Measurements from ENCODE around the gene H2BK1. TPM values are rescaled to one million over a fixed set of nuclear protein-coding genes. Genes with fewer than 3 reads are reported as not detected.

Gene H2BK1
- total RNA-seq, 2 experiments from 2014 or later: 0.76 TPM; not detected in 1

DNA sequence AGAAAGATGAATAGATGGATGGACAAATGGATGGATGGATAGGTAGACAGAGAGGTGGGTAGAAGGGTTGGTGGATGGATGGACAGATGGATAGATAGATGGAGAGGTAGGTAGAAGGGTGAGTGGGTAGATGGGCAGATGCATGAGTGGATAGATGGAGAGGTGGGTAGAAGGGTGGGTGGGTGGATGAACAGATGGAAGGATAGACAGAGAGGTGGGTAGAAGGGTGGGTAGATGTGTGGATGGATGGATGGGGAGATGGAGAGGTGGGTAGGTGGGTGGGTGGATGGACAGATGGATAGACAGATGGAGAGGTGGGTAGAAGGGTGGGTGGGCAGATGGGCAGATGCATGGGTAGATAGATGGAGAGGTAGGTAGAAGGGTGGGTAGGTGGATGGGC, 12.4 kb downstream of the H2BK1 start:
- ChIA-PET POLR2A (no interaction called here), CTCF (no interaction called here)
- H3K4me3 Mint-ChIP-seq: no peak overlapping the region
- H3K9me3 Mint-ChIP-seq (ENCODE audit: insufficient read depth): no peaks in the 10 kb centered on the region
- H3K4me1 Mint-ChIP-seq (ENCODE audit: low read depth): peaks cover 11% of the 10 kb centered on the region
- ATAC-seq (no peak), DNase-seq (no peak)
- no peaks in the 10 kb centered on the region for H3K36me3 Mint-ChIP-seq (ENCODE audit: low read depth)
- H3K27ac Mint-ChIP-seq: no peak overlapping the region
- peaks cover 19% of the 10 kb centered on the region for H3K27me3 Mint-ChIP-seq (ENCODE audit: low read depth)

DNA sequence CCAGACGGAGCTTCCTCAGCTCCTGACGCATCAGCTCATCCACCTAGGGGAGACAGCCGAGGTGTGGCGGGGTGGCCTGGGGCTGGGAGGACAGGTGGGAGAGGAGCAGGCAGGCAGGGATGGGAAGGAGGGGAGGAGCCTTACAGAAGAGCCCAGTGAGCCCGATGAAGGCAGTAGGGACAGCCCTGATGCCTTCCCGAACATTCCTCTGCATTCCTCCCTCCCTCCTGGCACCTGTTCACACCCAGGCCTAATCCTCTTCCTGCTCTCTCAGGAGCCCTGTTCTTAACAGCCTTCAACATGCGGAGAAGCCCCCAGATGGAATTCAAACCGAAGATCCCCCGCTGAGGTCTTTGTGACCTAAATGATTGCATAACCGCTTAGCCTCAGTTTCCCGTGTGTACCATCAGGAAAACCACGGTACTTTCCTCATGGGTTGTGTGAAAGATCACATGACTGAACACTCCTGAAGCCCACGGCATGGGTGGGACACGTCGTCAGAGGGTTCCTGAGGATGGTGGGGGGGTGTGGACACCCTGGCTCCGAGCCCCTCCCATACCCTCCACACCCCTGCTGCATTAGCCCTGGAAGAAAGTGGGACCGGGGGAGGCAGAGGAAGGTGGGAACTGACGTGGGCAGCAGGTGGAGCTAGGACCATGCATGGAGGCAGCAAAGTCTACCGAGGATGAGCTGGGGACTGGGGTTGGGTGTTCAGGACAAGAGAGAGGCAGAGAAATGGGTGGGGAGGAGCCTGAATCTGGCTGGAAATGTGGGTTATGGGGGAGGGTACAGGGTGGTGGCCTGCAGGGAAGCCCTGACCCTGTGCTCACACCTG, 14.5 kb downstream of the H2BK1 start:
- no peaks in the 10 kb centered on the region for H3K36me3 Mint-ChIP-seq (ENCODE audit: low read depth)
- POLR2A ChIA-PET: interaction anchor here (1.1 kb wide), 1 partner anchor 82 kb away, joined by 3 read pairs; no protein-coding TSS in a partner anchor
- ATAC-seq (no peak), DNase-seq (no peak)
- H3K9me3 Mint-ChIP-seq (ENCODE audit: insufficient read depth): no peaks in the 10 kb centered on the region
- no peak overlapping the region for H3K27ac Mint-ChIP-seq
- peaks cover 11% of the 10 kb centered on the region for H3K4me1 Mint-ChIP-seq (ENCODE audit: low read depth)
- no peak overlapping the region for H3K4me3 Mint-ChIP-seq
- H3K27me3 Mint-ChIP-seq (ENCODE audit: low read depth): peaks cover 11% of the 10 kb centered on the region
- CTCF ChIA-PET: no interaction called here

GRCh38 chr7:151194188-151194587, 16.1 kb downstream of the H2BK1 start:
- DNase-seq: peak; percentile 30
- ChIA-PET POLR2A (interaction anchor here (1.1 kb wide), 1 partner anchor 84 kb away, joined by 3 read pairs; no protein-coding TSS in a partner anchor), CTCF (interaction anchor here (1.3 kb wide), 1 partner anchor 52 kb away, joined by 3 read pairs; no protein-coding TSS in a partner anchor)
- no peaks in the 10 kb centered on the region for H3K36me3 Mint-ChIP-seq (ENCODE audit: low read depth)
- H3K9me3 Mint-ChIP-seq (ENCODE audit: insufficient read depth): no peaks in the 10 kb centered on the region
- H3K4me1 Mint-ChIP-seq (ENCODE audit: low read depth): peaks cover 11% of the 10 kb centered on the region
- H3K4me3 Mint-ChIP-seq: no peak overlapping the region
- no peak for ATAC-seq
- H3K27me3 Mint-ChIP-seq (ENCODE audit: low read depth): peaks cover 17% of the 10 kb centered on the region
- no peak overlapping the region for H3K27ac Mint-ChIP-seq

DNA sequence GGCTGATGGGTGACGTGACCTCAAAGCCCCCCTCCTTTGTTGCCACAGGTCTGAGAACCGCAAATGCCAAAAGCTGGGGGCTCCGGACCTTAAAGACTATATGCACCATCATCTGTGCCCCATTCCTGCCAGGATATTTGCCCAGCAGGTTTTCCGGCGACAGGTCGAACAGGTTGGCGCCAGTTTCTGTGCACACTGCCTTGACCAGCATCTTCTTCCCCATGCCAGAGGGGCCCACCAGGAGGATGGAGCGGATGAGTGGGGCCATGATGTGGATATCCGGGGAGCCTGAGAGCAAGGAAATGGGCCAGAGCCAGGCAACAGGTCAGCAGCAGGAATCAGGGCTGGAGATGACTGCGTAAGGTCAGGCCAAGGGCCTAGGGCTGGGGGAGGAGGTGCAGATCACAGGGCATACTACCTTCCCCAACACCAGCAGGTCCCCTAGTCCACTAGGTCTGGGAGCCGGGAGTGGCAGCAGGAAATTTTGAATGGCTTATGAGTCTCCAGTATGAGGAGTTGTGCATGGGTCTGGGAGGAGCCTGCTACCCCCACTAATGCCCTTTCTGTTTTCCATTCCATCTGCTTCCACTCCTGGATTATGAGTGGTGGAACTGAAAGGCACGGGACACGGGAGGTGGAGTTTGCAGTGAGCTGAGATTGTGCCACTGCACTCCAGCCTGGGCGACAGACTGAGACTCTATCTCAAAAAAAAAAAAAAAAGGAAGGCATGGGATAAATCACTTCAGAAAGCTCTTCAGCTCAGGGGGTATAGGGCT, 16.9 kb downstream of the H2BK1 start:
- Mint-ChIP-seq H3K4me1 (ENCODE audit: low read depth) (peaks cover 11% of the 10 kb centered on the region), H3K27ac (no peak overlapping the region), H3K36me3 (ENCODE audit: low read depth) (no peaks in the 10 kb centered on the region), H3K4me3 (no peak overlapping the region), H3K27me3 (ENCODE audit: low read depth) (peaks cover 17% of the 10 kb centered on the region), H3K9me3 (ENCODE audit: insufficient read depth) (no peaks in the 10 kb centered on the region)
- ATAC-seq: no peak
- POLR2A ChIA-PET: no interaction called here
- CTCF ChIA-PET: no interaction called here
- DNase-seq: no peak

GRCh38 chr7:151192002-151192539, 18.2 kb downstream of the H2BK1 start:
- ATAC-seq: no peak
- no peaks in the 10 kb centered on the region for H3K9me3 Mint-ChIP-seq (ENCODE audit: insufficient read depth)
- H3K4me1 Mint-ChIP-seq (ENCODE audit: low read depth): peaks cover 11% of the 10 kb centered on the region
- H3K27ac Mint-ChIP-seq: no peak overlapping the region
- ChIA-PET POLR2A (interaction anchor here (0.6 kb wide), 1 partner anchor 9 kb away, joined by 5 read pairs; no protein-coding TSS in a partner anchor), CTCF (no interaction called here)
- no peak overlapping the region for H3K4me3 Mint-ChIP-seq
- peaks cover 20% of the 10 kb centered on the region for H3K27me3 Mint-ChIP-seq (ENCODE audit: low read depth)
- DNase-seq: no peak
- H3K36me3 Mint-ChIP-seq (ENCODE audit: low read depth): no peaks in the 10 kb centered on the region

- Mint-ChIP-seq H3K27ac (no peak overlapping the region), H3K4me3 (no peak overlapping the region), H3K4me1 (ENCODE audit: low read depth) (peaks cover 11% of the 10 kb centered on the region), H3K27me3 (ENCODE audit: low read depth) (peaks cover 20% of the 10 kb centered on the region), H3K36me3 (ENCODE audit: low read depth) (no peaks in the 10 kb centered on the region), H3K9me3 (ENCODE audit: insufficient read depth) (no peaks in the 10 kb centered on the region)
- POLR2A ChIA-PET: no interaction called here
- DNase-seq: no peak
- CTCF ChIA-PET: no interaction called here
- no peak for ATAC-seq
These were observed 18.7 kb downstream of the H2BK1 start for GRCh38 chr7:151191544-151191943.

- H3K27ac Mint-ChIP-seq: no peak overlapping the region
- CTCF ChIA-PET: no interaction called here
- POLR2A ChIA-PET: no interaction called here
- peaks cover 2% of the 10 kb centered on the region for H3K4me1 Mint-ChIP-seq (ENCODE audit: low read depth)
- ATAC-seq: no peak
- no peaks in the 10 kb centered on the region for H3K36me3 Mint-ChIP-seq (ENCODE audit: low read depth)
- H3K9me3 Mint-ChIP-seq (ENCODE audit: insufficient read depth): no peaks in the 10 kb centered on the region
- DNase-seq: no peak
- H3K27me3 Mint-ChIP-seq (ENCODE audit: low read depth): peaks cover 10% of the 10 kb centered on the region
- no peak overlapping the region for H3K4me3 Mint-ChIP-seq
These were observed 21.2 kb downstream of the H2BK1 start for GRCh38 chr7:151189038-151189437.

GRCh38 chr7:151188252-151188542, 22.1 kb downstream of the H2BK1 start:
- ChIA-PET POLR2A (no interaction called here), CTCF (no interaction called here)
- peaks cover 10% of the 10 kb centered on the region for H3K27me3 Mint-ChIP-seq (ENCODE audit: low read depth)
- H3K27ac Mint-ChIP-seq: no peak overlapping the region
- no peak for ATAC-seq
- no peak for DNase-seq
- no peaks in the 10 kb centered on the region for H3K4me1 Mint-ChIP-seq (ENCODE audit: low read depth)
- H3K4me3 Mint-ChIP-seq: no peak overlapping the region
- no peaks in the 10 kb centered on the region for H3K36me3 Mint-ChIP-seq (ENCODE audit: low read depth)
- H3K9me3 Mint-ChIP-seq (ENCODE audit: insufficient read depth): no peaks in the 10 kb centered on the region

DNA sequence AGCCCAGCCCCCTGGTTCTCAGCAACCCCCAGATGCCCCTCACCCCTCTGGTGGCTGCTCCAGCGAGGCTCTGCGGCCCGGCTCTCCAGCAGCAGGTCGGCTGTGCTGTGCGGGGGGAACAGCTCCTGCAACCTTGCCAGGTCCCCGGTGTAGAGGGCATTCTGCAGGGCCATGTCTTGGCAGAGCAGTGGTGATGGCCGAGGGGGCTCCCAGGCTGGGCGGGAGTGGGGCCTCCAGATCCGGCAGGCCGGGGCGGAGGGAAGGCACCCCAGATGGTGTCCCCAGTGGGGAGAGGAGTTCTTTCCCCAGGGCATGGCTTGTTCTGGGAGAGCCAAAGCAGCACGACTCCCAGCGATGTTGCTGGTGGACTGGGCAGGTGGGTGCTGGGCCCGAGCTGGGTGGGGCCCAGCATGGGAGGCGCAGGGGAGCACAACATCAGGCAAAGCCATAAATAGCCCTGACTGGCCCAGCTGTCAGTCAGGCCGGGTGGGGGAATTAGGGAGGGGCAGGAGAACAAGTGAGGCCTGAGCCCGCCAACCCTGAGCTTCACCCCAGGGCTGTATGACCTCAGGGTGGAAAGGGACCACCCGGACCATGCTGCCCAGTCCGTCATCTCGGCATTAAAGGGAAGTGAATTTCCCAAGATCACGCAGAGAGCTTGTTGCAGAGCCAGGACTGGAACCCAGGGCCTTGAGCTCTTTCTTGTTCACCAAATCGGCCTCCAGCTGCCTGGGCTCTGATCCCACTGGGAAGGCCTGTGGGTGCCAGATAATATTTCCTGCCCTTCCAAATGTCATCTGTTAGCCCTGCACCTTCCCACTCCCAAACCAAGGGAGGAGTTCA, 22.7 kb downstream of the H2BK1 start:
- ChIA-PET POLR2A (no interaction called here), CTCF (no interaction called here)
- ATAC-seq: no peak

GRCh38 chr7:151186640-151187408, 23.5 kb downstream of the H2BK1 start, which contains the start of gene ASB10:
TSS of gene ASB10 (minus strand) at chr7:151187250. CDS start at chr7:151187130, 120 bp downstream.
- Mint-ChIP-seq H3K4me3 (no peak within 1 kb of the TSS), H3K27me3 (ENCODE audit: low read depth) (peaks cover 13% of the 10 kb centered on the region), H3K27ac (no peak within 1 kb of the TSS), H3K36me3 (ENCODE audit: low read depth) (no peaks in the 10 kb centered on the region), H3K4me1 (ENCODE audit: low read depth) (no peaks in the 10 kb centered on the region), H3K9me3 (ENCODE audit: insufficient read depth) (no peaks in the 10 kb centered on the region)
- ChIA-PET POLR2A (no interaction called here), CTCF (interaction anchor here (1.3 kb wide), 1 partner anchor 63 kb away, joined by 4 read pairs; no protein-coding TSS in a partner anchor)
- DNase-seq (no peak), ATAC-seq (no peak)

More for the DNA sequence above, 22.7 kb downstream of the H2BK1 start:
- no peak for DNase-seq
- H3K4me3 Mint-ChIP-seq: no peak overlapping the region
- H3K4me1 Mint-ChIP-seq (ENCODE audit: low read depth): no peaks in the 10 kb centered on the region
- H3K27me3 Mint-ChIP-seq (ENCODE audit: low read depth): peaks cover 10% of the 10 kb centered on the region
- H3K27ac Mint-ChIP-seq: no peak overlapping the region
- no peaks in the 10 kb centered on the region for H3K36me3 Mint-ChIP-seq (ENCODE audit: low read depth)
- no peaks in the 10 kb centered on the region for H3K9me3 Mint-ChIP-seq (ENCODE audit: insufficient read depth)
